ENCODE data around the gene PSMG3.

- TF ChIP-seq CTCF (IDR thresholded peaks at IDR 0.05) (no peak), SIN3A (IDR thresholded peaks at IDR 0.05; ENCODE audit: borderline replicate concordance, insufficient read depth, low read depth, low read length) (no peak)
These were observed 34.6 kb upstream of the PSMG3 start for GRCh38 chr7:1604383-1604782.

Data from Panc1 (cell line).